HG03342 (cell line): ENCODE data around the gene LRP1B.

Experiments used
- ATAC-seq: cut with Tn5 transposase; IDR thresholded peaks from one replicate; pipeline ENCODE4 v1.9.1; 2021; ENCODE audit warnings: mild to moderate bottlenecking, moderate library complexity; ENCODE audit not compliant: unreplicated experiment

Gene LRP1B

GRCh38 chr2:141791521-141791920, 339.3 kb downstream of the LRP1B start:
- no peak for ATAC-seq

- no peak for ATAC-seq
These were observed 348.2 kb downstream of the LRP1B start for GRCh38 chr2:141782574-141782973.

- no peak for ATAC-seq
These were observed 352.4 kb downstream of the LRP1B start for GRCh38 chr2:141778315-141778835.

GRCh38 chr2:141770530-141770929, 360.3 kb downstream of the LRP1B start:
- ATAC-seq = no peak

- ATAC-seq = no peak
These were observed 363.1 kb downstream of the LRP1B start for GRCh38 chr2:141767691-141768090.

- no peak for ATAC-seq
These were observed 363.8 kb downstream of the LRP1B start for GRCh38 chr2:141767051-141767450.

GRCh38 chr2:141766225-141766624, 364.6 kb downstream of the LRP1B start:
- ATAC-seq = no peak

- no peak for ATAC-seq
These were observed 382.2 kb downstream of the LRP1B start for GRCh38 chr2:141748616-141749015.

GRCh38 chr2:141741652-141742051, 389.2 kb downstream of the LRP1B start:
- ATAC-seq = no peak

- ATAC-seq = no peak
These were observed 393.1 kb downstream of the LRP1B start for GRCh38 chr2:141737492-141738255.

GRCh38 chr2:141736466-141736865, 394.4 kb downstream of the LRP1B start:
- no peak for ATAC-seq

GRCh38 chr2:141728886-141729285, 401.9 kb downstream of the LRP1B start:
- ATAC-seq = no peak

GRCh38 chr2:141728142-141728541, 402.7 kb downstream of the LRP1B start:
- ATAC-seq = no peak

GRCh38 chr2:141724426-141724825, 406.4 kb downstream of the LRP1B start:
- ATAC-seq = no peak

- no peak for ATAC-seq
These were observed 407.0 kb downstream of the LRP1B start for GRCh38 chr2:141723814-141724213.

- ATAC-seq = no peak
These were observed 410.3 kb downstream of the LRP1B start for GRCh38 chr2:141720476-141720875.

GRCh38 chr2:141714496-141714895, 416.3 kb downstream of the LRP1B start:
- ATAC-seq = no peak

GRCh38 chr2:141711627-141712026, 419.2 kb downstream of the LRP1B start:
- ATAC-seq = no peak

GRCh38 chr2:141710589-141711239, 420.1 kb downstream of the LRP1B start:
- ATAC-seq = no peak

- no peak for ATAC-seq
These were observed 421.1 kb downstream of the LRP1B start for GRCh38 chr2:141709756-141710155.

- no peak for ATAC-seq
These were observed 423.3 kb downstream of the LRP1B start for GRCh38 chr2:141707486-141707885.

- ATAC-seq = no peak
These were observed 426.3 kb downstream of the LRP1B start for GRCh38 chr2:141704541-141704940.
